K562 (cell line): ENCODE data around the gene CNOT1. TPM values are rescaled to one million over a fixed set of nuclear protein-coding genes. Genes with fewer than 3 reads are reported as not detected.

Experiments
- GTF2E2 ChIP-seq: fragments of 200-800 bp; sonication (Bioruptor generic); IDR thresholded peaks from 2 replicates; pipeline ENCODE4 v1.6.1; 2016; ENCODE audit warnings: missing genetic modification characterization, missing compliant biosample characterization
- HIVEP1 ChIP-seq: fragments of 250-450 bp; sonication (Bioruptor Pico); IDR thresholded peaks from 2 replicates; pipeline ENCODE4 v1.4.0; 2020; ENCODE audit warnings: mild to moderate bottlenecking
- NFRKB ChIP-seq: fragments of 450-650 bp; IDR thresholded peaks from 2 replicates; pipeline ENCODE4 v1.6.1; 2016; ENCODE audit warnings: low read depth
- PCBP1 ChIP-seq: fragments of 200-400 bp; formaldehyde crosslinking; IDR thresholded peaks from 2 replicates; pipeline ENCODE4 v1.6.1; 2018; ENCODE audit warnings: mild to moderate bottlenecking, low read depth, low read length; ENCODE audit not compliant: poor library complexity, severe bottlenecking
- SMARCC2 ChIP-seq: fragments of 450-650 bp; IDR thresholded peaks from 2 replicates; pipeline ENCODE4 v1.6.1; 2017; ENCODE audit warnings: antibody characterized with exemption, moderate library complexity, mild to moderate bottlenecking, low read depth
- XRCC5 ChIP-seq: fragments of 200-400 bp; formaldehyde crosslinking; IDR thresholded peaks from 2 replicates; pipeline ENCODE4 v1.6.1; 2017; ENCODE audit warnings: low read depth, mild to moderate bottlenecking, low read length
- ZKSCAN3 ChIP-seq: fragments of 250-450 bp; sonication (Bioruptor Pico); IDR thresholded peaks from 2 replicates; pipeline ENCODE4 v1.4.0; 2020
- ZNF174 ChIP-seq: fragments of 250-450 bp; sonication (Bioruptor Pico); IDR thresholded peaks from 2 replicates; pipeline ENCODE4 v1.4.0; 2020; ENCODE audit warnings: mild to moderate bottlenecking
- polyA plus RNA-seq, 8 experiments: library from polyadenylated mRNA; depleted of rRNA in 4 of 8; stranded (reverse) in 5 of 8; unstranded in 3 of 8; fragments of >200 nt; fragmentation: Nextera tagmentation in 2 of 8; fragmentation: Illumina TruSeq in 1 of 8; extraction: Ambion mirVana in 2 of 8; extraction: Trizol in 1 of 8; gene quantifications; 2 replicates each; pipeline versions ENCODE4 v1.2.1 to v1.2.3, GENCODE V29; 2011 to 2014; ENCODE audit warnings: inconsistent platforms in 1 of 8, missing spikeins in 1 of 8
- total RNA-seq, 7 experiments: library from RNA; depleted of rRNA in 6 of 7; stranded (reverse); fragments of >200 nt in 6 of 7; fragmentation: Illumina TruSeq in 2 of 7; extraction: Trizol in 2 of 7; gene quantifications; 2 replicates each; pipeline versions ENCODE4 v1.2.1 to v1.2.3, GENCODE V29; 2011 to 2021; ENCODE audit warnings: low replicate concordance in 1 of 7
- TF ChIP-seq, protein P1 (sequence below): fragments of 450-650 bp; IDR thresholded peaks from 2 replicates; pipeline ENCODE4 v1.6.1; 2017; ENCODE audit warnings: antibody characterized with exemption, mild to moderate bottlenecking
- TF ChIP-seq, protein P2 (sequence below): fragments of 450-650 bp; IDR thresholded peaks from 2 replicates; pipeline ENCODE4 v1.6.1; 2016; ENCODE audit warnings: low read depth

Gene CNOT1
- total and polyA plus RNA-seq, 9 of the 15 experiments (the other 6 are each of a cell fraction or from before 2014, with no cell fraction given), result 110 to 270 (median 220) TPM

DNA sequence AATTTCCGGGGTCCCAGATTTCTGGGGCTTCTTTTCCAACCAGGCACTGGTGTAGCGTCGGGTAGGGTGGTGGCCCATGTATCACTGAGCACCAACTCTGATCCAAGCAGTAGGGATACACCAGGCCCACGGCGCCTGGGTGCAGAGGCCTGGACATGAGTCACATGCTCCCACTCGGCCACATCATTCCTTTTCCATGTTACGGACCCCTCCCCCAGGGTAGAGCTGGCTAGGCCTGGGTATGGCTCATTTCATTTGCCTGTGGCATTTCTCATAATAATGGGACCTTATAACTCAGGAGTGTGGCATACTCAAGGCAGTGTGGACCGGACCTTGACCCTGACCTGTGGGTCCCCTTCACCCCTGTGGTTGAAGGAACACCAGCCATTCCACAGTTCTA lies 147.7 kb downstream of the CNOT1 start (continued):
- TF ChIP-seq, protein P1, sequence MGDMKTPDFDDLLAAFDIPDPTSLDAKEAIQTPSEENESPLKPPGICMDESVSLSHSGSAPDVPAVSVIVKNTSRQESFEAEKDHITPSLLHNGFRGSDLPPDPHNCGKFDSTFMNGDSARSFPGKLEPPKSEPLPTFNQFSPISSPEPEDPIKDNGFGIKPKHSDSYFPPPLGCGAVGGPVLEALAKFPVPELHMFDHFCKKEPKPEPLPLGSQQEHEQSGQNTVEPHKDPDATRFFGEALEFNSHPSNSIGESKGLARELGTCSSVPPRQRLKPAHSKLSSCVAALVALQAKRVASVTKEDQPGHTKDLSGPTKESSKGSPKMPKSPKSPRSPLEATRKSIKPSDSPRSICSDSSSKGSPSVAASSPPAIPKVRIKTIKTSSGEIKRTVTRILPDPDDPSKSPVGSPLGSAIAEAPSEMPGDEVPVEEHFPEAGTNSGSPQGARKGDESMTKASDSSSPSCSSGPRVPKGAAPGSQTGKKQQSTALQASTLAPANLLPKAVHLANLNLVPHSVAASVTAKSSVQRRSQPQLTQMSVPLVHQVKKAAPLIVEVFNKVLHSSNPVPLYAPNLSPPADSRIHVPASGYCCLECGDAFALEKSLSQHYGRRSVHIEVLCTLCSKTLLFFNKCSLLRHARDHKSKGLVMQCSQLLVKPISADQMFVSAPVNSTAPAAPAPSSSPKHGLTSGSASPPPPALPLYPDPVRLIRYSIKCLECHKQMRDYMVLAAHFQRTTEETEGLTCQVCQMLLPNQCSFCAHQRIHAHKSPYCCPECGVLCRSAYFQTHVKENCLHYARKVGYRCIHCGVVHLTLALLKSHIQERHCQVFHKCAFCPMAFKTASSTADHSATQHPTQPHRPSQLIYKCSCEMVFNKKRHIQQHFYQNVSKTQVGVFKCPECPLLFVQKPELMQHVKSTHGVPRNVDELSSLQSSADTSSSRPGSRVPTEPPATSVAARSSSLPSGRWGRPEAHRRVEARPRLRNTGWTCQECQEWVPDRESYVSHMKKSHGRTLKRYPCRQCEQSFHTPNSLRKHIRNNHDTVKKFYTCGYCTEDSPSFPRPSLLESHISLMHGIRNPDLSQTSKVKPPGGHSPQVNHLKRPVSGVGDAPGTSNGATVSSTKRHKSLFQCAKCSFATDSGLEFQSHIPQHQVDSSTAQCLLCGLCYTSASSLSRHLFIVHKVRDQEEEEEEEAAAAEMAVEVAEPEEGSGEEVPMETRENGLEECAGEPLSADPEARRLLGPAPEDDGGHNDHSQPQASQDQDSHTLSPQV, result no peak
- TF ChIP-seq HIVEP1 (CRISPR knock-in tag), result no peak
- TF ChIP-seq, protein P2, sequence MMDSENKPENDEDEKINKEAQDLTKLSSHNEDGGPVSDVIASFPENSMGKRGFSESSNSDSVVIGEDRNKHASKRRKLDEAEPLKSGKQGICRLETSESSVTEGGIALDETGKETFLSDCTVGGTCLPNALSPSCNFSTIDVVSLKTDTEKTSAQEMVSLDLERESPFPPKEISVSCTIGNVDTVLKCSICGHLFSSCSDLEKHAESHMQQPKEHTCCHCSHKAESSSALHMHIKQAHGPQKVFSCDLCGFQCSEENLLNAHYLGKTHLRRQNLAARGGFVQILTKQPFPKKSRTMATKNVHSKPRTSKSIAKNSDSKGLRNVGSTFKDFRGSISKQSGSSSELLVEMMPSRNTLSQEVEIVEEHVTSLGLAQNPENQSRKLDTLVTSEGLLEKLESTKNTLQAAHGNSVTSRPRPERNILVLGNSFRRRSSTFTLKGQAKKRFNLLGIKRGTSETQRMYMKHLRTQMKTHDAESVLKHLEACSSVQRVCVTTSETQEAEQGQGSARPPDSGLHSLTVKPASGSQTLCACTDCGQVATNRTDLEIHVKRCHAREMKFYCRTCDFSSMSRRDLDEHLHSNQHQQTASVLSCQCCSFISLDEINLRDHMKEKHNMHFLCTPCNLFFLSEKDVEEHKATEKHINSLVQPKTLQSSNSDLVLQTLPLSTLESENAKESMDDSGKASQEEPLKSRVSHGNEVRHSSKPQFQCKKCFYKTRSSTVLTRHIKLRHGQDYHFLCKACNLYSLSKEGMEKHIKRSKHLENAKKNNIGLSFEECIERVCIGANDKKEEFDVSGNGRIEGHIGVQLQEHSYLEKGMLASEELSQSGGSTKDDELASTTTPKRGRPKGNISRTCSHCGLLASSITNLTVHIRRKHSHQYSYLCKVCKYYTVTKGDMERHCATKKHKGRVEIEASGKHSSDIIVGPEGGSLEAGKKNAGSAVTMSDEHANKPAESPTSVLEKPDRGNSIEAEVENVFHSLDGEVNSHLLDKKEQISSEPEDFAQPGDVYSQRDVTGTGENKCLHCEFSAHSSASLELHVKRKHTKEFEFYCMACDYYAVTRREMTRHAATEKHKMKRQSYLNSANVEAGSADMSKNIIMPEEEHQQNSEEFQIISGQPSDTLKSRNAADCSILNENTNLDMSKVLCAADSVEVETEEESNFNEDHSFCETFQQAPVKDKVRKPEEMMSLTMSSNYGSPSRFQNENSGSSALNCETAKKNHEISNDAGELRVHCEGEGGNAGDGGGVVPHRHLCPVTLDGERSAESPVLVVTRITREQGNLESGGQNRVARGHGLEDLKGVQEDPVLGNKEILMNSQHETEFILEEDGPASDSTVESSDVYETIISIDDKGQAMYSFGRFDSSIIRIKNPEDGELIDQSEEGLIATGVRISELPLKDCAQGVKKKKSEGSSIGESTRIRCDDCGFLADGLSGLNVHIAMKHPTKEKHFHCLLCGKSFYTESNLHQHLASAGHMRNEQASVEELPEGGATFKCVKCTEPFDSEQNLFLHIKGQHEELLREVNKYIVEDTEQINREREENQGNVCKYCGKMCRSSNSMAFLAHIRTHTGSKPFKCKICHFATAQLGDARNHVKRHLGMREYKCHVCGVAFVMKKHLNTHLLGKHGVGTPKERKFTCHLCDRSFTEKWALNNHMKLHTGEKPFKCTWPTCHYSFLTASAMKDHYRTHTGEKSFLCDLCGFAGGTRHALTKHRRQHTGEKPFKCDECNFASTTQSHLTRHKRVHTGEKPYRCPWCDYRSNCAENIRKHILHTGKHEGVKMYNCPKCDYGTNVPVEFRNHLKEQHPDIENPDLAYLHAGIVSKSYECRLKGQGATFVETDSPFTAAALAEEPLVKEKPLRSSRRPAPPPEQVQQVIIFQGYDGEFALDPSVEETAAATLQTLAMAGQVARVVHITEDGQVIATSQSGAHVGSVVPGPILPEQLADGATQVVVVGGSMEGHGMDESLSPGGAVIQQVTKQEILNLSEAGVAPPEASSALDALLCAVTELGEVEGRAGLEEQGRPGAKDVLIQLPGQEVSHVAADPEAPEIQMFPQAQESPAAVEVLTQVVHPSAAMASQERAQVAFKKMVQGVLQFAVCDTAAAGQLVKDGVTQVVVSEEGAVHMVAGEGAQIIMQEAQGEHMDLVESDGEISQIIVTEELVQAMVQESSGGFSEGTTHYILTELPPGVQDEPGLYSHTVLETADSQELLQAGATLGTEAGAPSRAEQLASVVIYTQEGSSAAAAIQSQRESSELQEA, result no peak
- no peak for TF ChIP-seq NFRKB
- TF ChIP-seq GTF2E2 (tag), result no peak
- no peak for TF ChIP-seq SMARCC2
- no peak for TF ChIP-seq ZKSCAN3
- TF ChIP-seq XRCC5, result no peak
- TF ChIP-seq PCBP1, result no peak
- TF ChIP-seq ZNF174 (CRISPR knock-in tag), result no peak
- TF ChIP-seq, all 486 proteins: peak for 0
